Gastrocnemius medialis (tissue), 4 donors: ENCODE results near the gene CTNNA2.

ENCODE experiments used
- POLR2A ChIP-seq, 2 donors: fragments of 450-650 bp; IDR thresholded peaks; one replicate each; pipeline ENCODE4 v1.6.1; 2017; ENCODE audit warnings: antibody characterized with exemption in 2 of 2, mild to moderate bottlenecking in 2 of 2, moderate library complexity in 2 of 2
- TF ChIP-seq, protein P1 (sequence below), 5 experiments: fragments of 450-650 bp in 3 of 5; fragments of 200-600 bp in 2 of 5; sonication (generic) in 2 of 5; IDR thresholded peaks in 4 of 5; conservative IDR thresholded peaks in 1 of 5; 1 replicate in 4 of 5; 2 replicates in 1 of 5; pipeline ENCODE4 v1.5.1; 2016 to 2019; ENCODE audit warnings: antibody characterized with exemption in 5 of 5, mild to moderate bottlenecking in 3 of 5, moderate library complexity in 3 of 5

DNA sequence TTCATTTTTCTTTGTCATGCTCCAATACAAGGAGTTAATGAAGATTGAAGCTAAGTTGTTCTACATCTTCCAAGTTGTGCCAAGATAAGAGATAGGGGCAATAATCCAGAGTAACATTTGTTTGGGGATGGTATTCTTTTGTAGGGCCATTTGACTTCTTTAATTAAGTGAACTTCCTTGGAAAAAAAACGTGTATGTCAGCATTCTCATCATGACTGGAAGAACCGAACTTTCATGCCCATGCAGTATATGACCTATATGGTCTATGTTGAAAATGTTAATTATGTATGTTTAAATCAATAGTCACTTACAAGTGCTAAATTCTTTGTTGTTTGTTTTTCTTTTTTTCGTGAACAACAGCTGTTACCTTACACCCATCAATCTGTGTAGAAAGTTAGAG lies 1111.2 kb downstream of the CTNNA2 start:
- TF ChIP-seq, protein P1, sequence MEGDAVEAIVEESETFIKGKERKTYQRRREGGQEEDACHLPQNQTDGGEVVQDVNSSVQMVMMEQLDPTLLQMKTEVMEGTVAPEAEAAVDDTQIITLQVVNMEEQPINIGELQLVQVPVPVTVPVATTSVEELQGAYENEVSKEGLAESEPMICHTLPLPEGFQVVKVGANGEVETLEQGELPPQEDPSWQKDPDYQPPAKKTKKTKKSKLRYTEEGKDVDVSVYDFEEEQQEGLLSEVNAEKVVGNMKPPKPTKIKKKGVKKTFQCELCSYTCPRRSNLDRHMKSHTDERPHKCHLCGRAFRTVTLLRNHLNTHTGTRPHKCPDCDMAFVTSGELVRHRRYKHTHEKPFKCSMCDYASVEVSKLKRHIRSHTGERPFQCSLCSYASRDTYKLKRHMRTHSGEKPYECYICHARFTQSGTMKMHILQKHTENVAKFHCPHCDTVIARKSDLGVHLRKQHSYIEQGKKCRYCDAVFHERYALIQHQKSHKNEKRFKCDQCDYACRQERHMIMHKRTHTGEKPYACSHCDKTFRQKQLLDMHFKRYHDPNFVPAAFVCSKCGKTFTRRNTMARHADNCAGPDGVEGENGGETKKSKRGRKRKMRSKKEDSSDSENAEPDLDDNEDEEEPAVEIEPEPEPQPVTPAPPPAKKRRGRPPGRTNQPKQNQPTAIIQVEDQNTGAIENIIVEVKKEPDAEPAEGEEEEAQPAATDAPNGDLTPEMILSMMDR (IDR thresholded peaks at IDR 0.05 in 4 of 5, conservative IDR thresholded peaks at IDR 0.05 in 1 of 5): no peak
- no peak for TF ChIP-seq POLR2A (IDR thresholded peaks at IDR 0.05)
